Ovary (tissue), 9 donors: ENCODE data around the gene LHFPL6. TPM values are rescaled to one million over a fixed set of nuclear protein-coding genes. Genes with fewer than 3 reads are reported as not detected.

ENCODE experiments used
- DNase-seq, 5 donors: peaks; one replicate each; pipeline ENCODE4 v3.0.0-alpha.2; 2019 to 2020
- H3K27ac ChIP-seq, 2 donors: fragments of 200-600 bp; one replicate each; pipeline versions ENCODE4 v1.5.1 to v1.8.0; 2019 to 2022
- H3K27me3 ChIP-seq: fragments of 200-600 bp; one replicate; pipeline ENCODE4 v1.8.0; 2022
- H3K36me3 ChIP-seq: fragments of 200-600 bp; sonication (generic); one replicate; pipeline ENCODE4 v1.5.1; 2019
- H3K4me1 ChIP-seq: one replicate; pipeline ENCODE4 v1.8.1; 2013; ENCODE audit warnings: mild to moderate bottlenecking, moderate library complexity; ENCODE audit not compliant: insufficient read depth
- H3K4me3 ChIP-seq: fragments of 200-600 bp; sonication (generic); one replicate; pipeline ENCODE4 v1.5.1; 2017
- H3K9me3 ChIP-seq, 2 donors: fragments of 200-600 bp in 1 of 2; sonication (generic) in 1 of 2; one replicate each; pipeline versions ENCODE4 v1.5.1 to v1.8.1; 2013 to 2019; ENCODE audit warnings: mild to moderate bottlenecking in 1 of 2, moderate library complexity in 1 of 2
- CTCF ChIP-seq, 3 donors: fragments of 450-650 bp in 2 of 3; fragments of 200-600 bp in 1 of 3; IDR thresholded peaks; one replicate each; pipeline versions ENCODE4 v1.5.1 to v1.8.0; 2016 to 2022; ENCODE audit warnings: antibody characterized with exemption in 3 of 3, mild to moderate bottlenecking in 1 of 3
- EP300 ChIP-seq: sonication (generic); formaldehyde crosslinking; IDR thresholded peaks from one replicate; pipeline ENCODE4 v1.6.1; 2017; ENCODE audit warnings: antibody characterized with exemption
- POLR2A ChIP-seq: fragments of 450-650 bp; IDR thresholded peaks from one replicate; pipeline ENCODE4 v1.6.1; 2017; ENCODE audit warnings: antibody characterized with exemption, mild to moderate bottlenecking, moderate library complexity
- WGBS, 3 donors: extraction: QIAGEN DNeasy Blood & Tissue Kit in 1 of 3; methylation state at CpG; one replicate each; pipeline versions ENCODE4 v1.1.5 to v1.1.7; 2013 to 2017; 5-methylcytosine and 5-hydroxymethylcytosine counted together
- intact Hi-C, 4 donors: fragments of 100-400 bp; cut with DNase I; formaldehyde crosslinking; loops; one replicate each; pipeline versions ENCODE4 v1.11.0 to v1.15.1; 2022 to 2023
- polyA plus RNA-seq, 2 donors: library from polyadenylated mRNA; stranded (reverse); fragments of 200-250 nt in 1 of 2; fragments of 350-450 nt in 1 of 2; fragmentation: Illumina TruSeq in 1 of 2; extraction: RNeasy Lipid Tissue Mini Kit (QIAGEN cat#74804) in 1 of 2; gene quantifications; one replicate each; pipeline ENCODE4 v1.2.3, GENCODE V29; 2013 to 2014
- total RNA-seq, 7 donors: library from RNA; depleted of rRNA in 2 of 7; stranded (reverse); fragments of >200 nt in 2 of 7; fragmentation: NEBNext Ultra II Directional in 3 of 7; extraction: Animal tissue kit (Norgen Biotek cat#: 25700) in 3 of 7; gene quantifications; one replicate each; pipeline versions ENCODE4 v1.1.0 to v1.2.4, GENCODE V29; 2016 to 2023
- donor health status: DM: no; HTN: no; CAD: no; lungs with moderate emphysema.
- donor health status: DM: no; HTN: no; CAD: no.
- donor health status: Bipolar disorder and iron deficiency.
- donor health status: DM: yes; HTN: yes; CAD: no.
- donor health status: DM: no; HTN: no; CAD: no.
- donor health status: DM: yes; HTN: yes; CAD: no.

Gene LHFPL6
- total and polyA plus RNA-seq, 9 donors, result 19.7 to 136 (median 42.4) TPM

DNA sequence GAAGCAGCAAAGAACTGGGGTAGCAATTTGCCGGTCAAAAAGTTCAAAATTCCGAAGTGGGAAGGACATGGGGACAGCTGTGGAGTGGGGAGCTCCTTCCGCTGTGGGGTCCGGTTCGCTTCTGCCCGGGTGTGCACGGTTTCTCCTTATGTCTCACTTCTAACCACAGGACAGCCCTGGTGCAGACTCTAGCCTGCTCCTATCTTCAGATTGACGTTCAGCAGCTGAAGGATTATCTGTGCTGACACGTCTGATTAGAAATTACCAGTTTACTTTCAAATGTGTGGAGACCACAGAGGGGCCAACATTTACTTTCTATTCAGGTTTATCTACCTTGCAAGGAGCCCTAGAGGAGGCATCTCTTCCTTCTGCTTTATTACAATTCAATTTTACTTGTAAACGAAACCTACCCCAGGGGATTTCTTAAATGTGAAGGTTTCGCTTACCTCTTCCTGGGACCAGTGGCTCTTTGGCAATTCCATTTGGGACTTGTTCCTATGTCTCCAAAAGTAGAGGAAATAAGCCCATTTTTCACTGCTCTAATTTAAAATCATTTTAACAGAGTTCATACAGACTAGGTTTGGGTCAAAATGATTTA is 27.3 kb downstream of the LHFPL6 start:
- WGBS, 3 donors, result 83 to 88% (median 84%) methylated on average over 11 of the region's 11 CpGs
- Histone ChIP-seq H3K4me1 (peaks cover 8% of the 10 kb centered on the region), H3K4me3 (no peak overlapping the region), H3K27me3 (no peaks in the 10 kb centered on the region), H3K9me3 (no peaks in the 10 kb centered on the region), H3K27ac (no peak overlapping the region), H3K36me3 (no peaks in the 10 kb centered on the region)
- intact Hi-C loops, result no loop called here
- no peak for DNase-seq
- TF ChIP-seq POLR2A (no peak), CTCF (IDR thresholded peaks at IDR 0.05) (no peak), EP300 (no peak)

- Histone ChIP-seq H3K36me3 (no peaks in the 10 kb centered on the region), H3K27ac (no peak overlapping the region), H3K4me3 (no peak overlapping the region), H3K4me1 (peaks cover 3% of the 10 kb centered on the region), H3K27me3 (no peaks in the 10 kb centered on the region), H3K9me3 (no peaks in the 10 kb centered on the region)
- TF ChIP-seq CTCF (IDR thresholded peaks at IDR 0.05) (no peak), POLR2A (no peak), EP300 (no peak)
- intact Hi-C loops, result no loop called here
- DNase-seq, result no peak
- WGBS, 3 donors, result 91 to 95% (median 94%) methylated on average over 15 of the region's 15 CpGs
These were observed 31.4 kb downstream of the LHFPL6 start for GRCh38 chr13:39571502-39572092.

DNA sequence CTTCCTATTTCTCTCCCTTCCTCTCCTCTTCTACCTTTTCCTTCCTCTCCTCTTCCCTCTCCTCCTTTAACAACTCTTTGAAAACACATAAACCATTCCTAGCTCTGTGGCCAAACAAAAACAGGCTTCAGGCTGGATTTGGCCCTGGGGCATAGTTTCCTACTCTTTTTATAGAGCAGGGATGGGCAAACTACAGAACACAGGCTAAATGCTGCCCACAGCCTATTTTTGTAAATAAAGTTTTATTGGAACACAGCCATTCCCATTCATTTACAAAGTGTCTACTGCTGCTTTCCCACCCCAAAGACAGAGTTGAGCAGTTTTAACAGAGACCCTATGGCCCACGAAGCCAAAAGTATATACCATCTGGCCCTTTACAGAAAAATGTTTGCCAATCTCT is 35.4 kb downstream of the LHFPL6 start:
- 61 to 75% (median 74%) methylated on average over 1 of the region's 1 CpG for WGBS, 3 donors
- intact Hi-C loops, result no loop called here
- TF ChIP-seq POLR2A (no peak), CTCF (IDR thresholded peaks at IDR 0.05) (no peak), EP300 (no peak)

GRCh38 chr13:39566216-39566869 is 36.6 kb downstream of the LHFPL6 start:
- no peak for DNase-seq
- Histone ChIP-seq H3K9me3 (no peaks in the 10 kb centered on the region), H3K27me3 (no peaks in the 10 kb centered on the region), H3K4me3 (no peak overlapping the region), H3K36me3 (no peaks in the 10 kb centered on the region), H3K27ac (no peak overlapping the region), H3K4me1 (peaks cover 8% of the 10 kb centered on the region)
- WGBS, 3 donors, result 78 to 86% (median 84%) methylated on average over 8 of the region's 8 CpGs
- intact Hi-C loops, result no loop called here
- TF ChIP-seq POLR2A (no peak), CTCF (IDR thresholded peaks at IDR 0.05) (no peak), EP300 (no peak)

More for the DNA sequence above, 35.4 kb downstream of the LHFPL6 start:
- Histone ChIP-seq H3K27ac (no peak overlapping the region), H3K9me3 (no peaks in the 10 kb centered on the region), H3K4me3 (no peak overlapping the region), H3K4me1 (peaks cover 8% of the 10 kb centered on the region), H3K27me3 (no peaks in the 10 kb centered on the region), H3K36me3 (no peaks in the 10 kb centered on the region)
- no peak for DNase-seq
